BLaER1 (cell line): ENCODE measurements around the gene RSRC1.
"Not testable (repeated sequence)": the region's sequence is repeated elsewhere in the genome, so short reads cannot be mapped to it uniquely, and the experiment has no call there.

Source experiments
- H3K27ac ChIP-seq: shearing (Covaris generic); formaldehyde crosslinking; 2 replicates; pipeline ENCODE4 v1.8.1; 2022
- H3K27me3 ChIP-seq: shearing (Covaris generic); formaldehyde crosslinking; 2 replicates; pipeline ENCODE4 v1.8.1; 2022
- H3K36me3 ChIP-seq: shearing (Covaris generic); formaldehyde crosslinking; 2 replicates; pipeline ENCODE4 v1.8.1; 2022
- H3K4me1 ChIP-seq: shearing (Covaris generic); formaldehyde crosslinking; 2 replicates; pipeline ENCODE4 v1.8.1; 2022
- H3K4me2 ChIP-seq: shearing (Covaris generic); formaldehyde crosslinking; 2 replicates; pipeline ENCODE4 v1.8.1; 2022
- H3K4me3 ChIP-seq: shearing (Covaris generic); formaldehyde crosslinking; 2 replicates; pipeline ENCODE4 v1.8.1; 2022
- H3K9ac ChIP-seq: shearing (Covaris generic); formaldehyde crosslinking; 2 replicates; pipeline ENCODE4 v1.8.1; 2022
- H3K9me3 ChIP-seq: shearing (Covaris generic); formaldehyde crosslinking; 2 replicates; pipeline ENCODE4 v1.8.1; 2022
- H4K20me1 ChIP-seq: shearing (Covaris generic); formaldehyde crosslinking; 2 replicates; pipeline ENCODE4 v1.8.1; 2022
- Cebpa-rat ChIP-seq: shearing (Covaris generic); IDR thresholded peaks from 2 replicates; pipeline ENCODE4 v1.8.1; 2022

RSRC1 gene

DNA sequence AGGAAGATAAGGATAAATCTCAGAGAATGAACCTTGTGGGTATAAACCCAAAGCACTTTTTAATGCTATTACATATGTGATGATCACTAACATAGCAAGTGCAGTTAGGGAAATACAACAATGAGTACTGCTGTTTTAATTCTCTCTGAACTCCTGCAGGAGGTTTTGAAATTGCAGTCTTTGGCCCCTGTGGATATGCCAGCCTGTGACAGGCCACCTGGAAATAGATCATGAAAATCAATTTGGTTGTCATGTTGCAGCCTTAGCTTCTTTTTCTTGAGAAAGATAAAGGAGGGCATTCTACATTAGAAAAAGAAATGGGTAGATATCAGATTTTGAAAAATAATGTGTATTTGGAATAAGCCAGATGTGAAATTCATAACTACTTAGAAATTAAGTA, 103.6 kb downstream of the RSRC1 start:
- H3K27ac ChIP-seq = no peak overlapping the region
- no peak for TF ChIP-seq Cebpa-rat
- H3K4me2 ChIP-seq = no peak overlapping the region
- no peaks in the 10 kb centered on the region for H3K27me3 ChIP-seq
- no peaks in the 10 kb centered on the region for H4K20me1 ChIP-seq
- no peaks in the 10 kb centered on the region for H3K9me3 ChIP-seq
- no peak overlapping the region for H3K4me3 ChIP-seq
- no peak overlapping the region for H3K9ac ChIP-seq
- no peaks in the 10 kb centered on the region for H3K4me1 ChIP-seq
- peaks cover 5% of the 10 kb centered on the region; the same call in 1 of the 2 replicates for H3K36me3 ChIP-seq

DNA sequence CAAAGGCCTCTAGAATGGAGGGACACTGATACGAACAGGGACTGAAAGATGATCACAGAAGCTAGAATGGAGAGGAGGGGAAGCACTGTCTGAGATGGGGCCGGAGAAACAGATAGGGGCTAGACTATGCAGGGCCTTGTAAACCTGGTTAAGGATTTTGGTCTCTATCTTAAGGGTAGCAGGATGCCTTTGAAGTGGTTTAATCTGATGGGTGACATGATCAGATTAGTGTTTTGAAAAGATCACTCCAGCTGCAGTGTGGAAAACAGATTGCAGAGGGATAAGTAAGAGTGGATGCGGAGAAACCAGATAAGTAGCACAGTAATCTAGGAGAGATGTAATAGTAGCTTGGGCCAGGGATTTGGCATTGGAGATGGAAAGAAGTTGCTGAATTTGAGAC, 108.1 kb downstream of the RSRC1 start:
- no peak overlapping the region for H3K9ac ChIP-seq
- H3K9me3 ChIP-seq = no peaks in the 10 kb centered on the region
- no peak overlapping the region for H3K4me3 ChIP-seq
- H3K27ac ChIP-seq = no peak overlapping the region
- no peaks in the 10 kb centered on the region for H3K36me3 ChIP-seq
- H3K4me2 ChIP-seq = no peak overlapping the region
- no peaks in the 10 kb centered on the region for H3K27me3 ChIP-seq
- H4K20me1 ChIP-seq = no peaks in the 10 kb centered on the region
- TF ChIP-seq Cebpa-rat = no peak
- no peaks in the 10 kb centered on the region for H3K4me1 ChIP-seq

DNA sequence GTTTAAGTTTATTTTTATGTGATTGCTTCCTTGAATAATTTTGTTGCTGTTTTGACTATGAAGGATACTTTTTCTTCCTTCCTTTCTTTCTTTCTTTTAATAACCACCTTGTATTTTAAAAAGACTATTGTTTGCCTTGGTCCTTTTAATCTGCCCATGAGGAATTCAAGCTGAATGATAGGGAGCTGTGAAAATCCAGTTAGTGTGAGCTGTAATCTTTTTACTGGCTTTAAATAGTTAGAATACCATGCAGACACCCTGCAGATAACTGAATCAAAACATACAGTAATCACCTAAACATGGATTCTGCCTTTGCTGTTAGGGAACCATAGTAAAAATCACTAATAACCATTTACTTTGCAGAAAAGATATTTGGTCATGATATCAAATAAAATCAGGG, 110.7 kb downstream of the RSRC1 start:
- no peaks in the 10 kb centered on the region for H4K20me1 ChIP-seq
- no peaks in the 10 kb centered on the region for H3K4me1 ChIP-seq
- no peaks in the 10 kb centered on the region for H3K36me3 ChIP-seq
- H3K4me2 ChIP-seq = no peak overlapping the region
- no peak for TF ChIP-seq Cebpa-rat
- H3K27me3 ChIP-seq = no peaks in the 10 kb centered on the region
- H3K27ac ChIP-seq = no peak overlapping the region
- H3K4me3 ChIP-seq = no peak overlapping the region
- H3K9ac ChIP-seq = no peak overlapping the region
- H3K9me3 ChIP-seq = no peaks in the 10 kb centered on the region

DNA sequence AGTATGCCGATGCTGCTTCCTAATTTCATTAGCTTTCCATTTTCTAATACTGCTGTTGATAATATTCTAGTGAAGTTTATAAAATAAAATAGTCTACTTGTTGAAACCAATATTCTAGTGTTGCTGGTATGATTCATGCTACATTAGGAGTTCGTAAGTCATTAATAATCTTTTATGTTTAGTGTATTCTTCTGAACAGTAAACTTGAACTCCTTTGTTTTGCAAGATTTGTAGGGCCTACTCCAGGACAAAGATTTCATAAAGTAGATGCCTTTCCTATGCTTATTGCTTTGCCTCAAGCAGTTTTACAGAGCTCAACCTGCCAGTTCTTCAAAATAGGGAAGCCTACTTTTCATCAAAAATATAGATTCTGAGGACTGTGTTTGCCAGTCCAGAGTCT, 111.5 kb downstream of the RSRC1 start:
- H3K36me3 ChIP-seq = 0 out of 2 replicates have a peak, but pooled peaks cover 8% of the 10 kb centered on the region
- no peak overlapping the region for H3K4me3 ChIP-seq
- no peaks in the 10 kb centered on the region for H3K27me3 ChIP-seq
- no peak overlapping the region for H3K9ac ChIP-seq
- H3K4me1 ChIP-seq = no peaks in the 10 kb centered on the region
- no peaks in the 10 kb centered on the region for H4K20me1 ChIP-seq
- no peak overlapping the region for H3K4me2 ChIP-seq
- TF ChIP-seq Cebpa-rat = no peak
- no peaks in the 10 kb centered on the region for H3K9me3 ChIP-seq
- H3K27ac ChIP-seq = no peak overlapping the region

DNA sequence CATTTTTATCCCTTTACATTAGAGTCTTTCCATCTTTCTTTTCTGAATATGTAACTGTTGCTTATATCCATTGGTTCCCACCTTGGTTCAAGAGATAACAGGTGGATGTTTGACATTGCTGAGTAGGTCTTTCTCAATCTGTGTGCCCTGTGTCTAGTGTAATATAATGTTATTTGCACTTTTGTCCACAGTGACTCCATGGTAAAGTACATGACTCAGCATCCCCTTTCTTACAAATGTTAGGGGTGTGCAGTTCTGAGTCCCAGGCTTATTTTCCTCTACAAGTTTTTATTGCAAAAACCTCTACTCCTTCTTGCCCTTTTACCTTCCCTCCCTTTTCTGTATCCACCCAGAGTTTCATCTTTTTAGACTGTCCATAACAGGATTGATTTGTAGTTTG, 116.5 kb downstream of the RSRC1 start:
- Histone ChIP-seq H3K4me2 (no peak overlapping the region), H3K9me3 (no peaks in the 10 kb centered on the region), H3K4me3 (no peak overlapping the region), H3K36me3 (peaks cover 15% of the 10 kb centered on the region), H3K9ac (no peak overlapping the region), H3K4me1 (no peaks in the 10 kb centered on the region), H3K27me3 (no peaks in the 10 kb centered on the region), H3K27ac (no peak overlapping the region), H4K20me1 (no peaks in the 10 kb centered on the region)
- TF ChIP-seq Cebpa-rat = no peak

DNA sequence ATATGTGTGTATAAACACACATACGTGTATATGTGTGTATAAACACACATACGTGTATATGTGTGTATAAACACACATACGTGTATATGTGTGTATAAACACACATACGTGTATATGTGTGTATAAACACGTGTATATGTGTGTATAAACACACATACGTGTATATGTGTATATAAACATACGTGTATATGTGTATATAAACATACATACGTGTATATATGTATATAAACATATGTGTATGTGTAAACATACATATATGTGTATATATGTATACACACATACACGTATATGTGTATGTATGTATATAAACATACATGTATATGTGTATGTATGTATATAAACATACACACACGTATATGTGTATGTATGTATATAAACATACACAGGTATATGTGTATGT, 119.1 kb downstream of the RSRC1 start:
- not testable (repeated sequence) for H4K20me1 ChIP-seq, H3K27ac ChIP-seq, H3K4me3 ChIP-seq, H3K4me1 ChIP-seq, H3K9ac ChIP-seq, H3K9me3 ChIP-seq, H3K27me3 ChIP-seq, H3K4me2 ChIP-seq
- H3K36me3 ChIP-seq = peaks cover 15% of the 10 kb centered on the region

DNA sequence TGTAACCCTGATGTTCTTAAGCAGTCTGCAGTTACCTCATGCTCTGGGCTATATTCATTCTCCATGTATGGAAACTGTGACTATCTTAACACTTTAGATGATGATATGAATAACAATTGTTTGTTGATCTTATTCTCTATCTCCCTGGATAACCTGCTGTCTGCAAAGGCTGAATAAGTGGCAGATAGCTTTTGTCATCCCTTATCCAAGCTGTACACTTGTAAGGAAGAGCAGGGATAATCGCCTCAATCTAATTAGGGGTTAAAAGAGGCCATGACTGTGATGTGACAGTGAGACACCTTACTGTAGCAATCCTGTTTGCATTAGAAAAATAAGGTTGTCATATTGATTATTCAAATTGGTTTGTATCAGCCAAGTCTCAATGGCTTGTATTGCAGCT, 123.9 kb downstream of the RSRC1 start:
- Histone ChIP-seq H3K4me2 (no peak overlapping the region), H3K4me1 (no peaks in the 10 kb centered on the region), H3K27me3 (no peaks in the 10 kb centered on the region), H4K20me1 (no peaks in the 10 kb centered on the region), H3K27ac (no peak overlapping the region), H3K9ac (no peak overlapping the region), H3K9me3 (no peaks in the 10 kb centered on the region), H3K4me3 (no peak overlapping the region), H3K36me3 (peaks cover 18% of the 10 kb centered on the region)
- no peak for TF ChIP-seq Cebpa-rat

DNA sequence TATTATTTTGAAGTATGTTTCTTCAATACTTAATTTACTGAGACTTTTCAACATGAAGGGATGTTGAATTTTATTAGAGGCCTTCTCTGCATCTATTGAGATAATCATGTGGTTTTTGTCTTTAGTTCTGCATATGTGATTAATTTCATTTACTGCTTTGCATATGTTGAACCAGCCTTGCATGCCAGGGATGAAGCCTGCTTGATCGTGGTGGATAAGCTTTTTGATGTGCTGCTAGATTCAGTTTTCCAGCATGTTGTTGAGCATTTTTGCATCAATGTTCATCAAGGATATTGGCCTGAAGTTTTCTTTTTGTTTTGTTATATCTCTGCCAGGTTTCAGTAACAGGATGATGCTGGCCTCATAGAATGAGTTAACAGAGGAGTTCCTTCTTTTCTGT, 134.4 kb downstream of the RSRC1 start:
- Histone ChIP-seq H3K9me3 (peaks cover 22% of the 10 kb centered on the region), H3K27me3 (no peaks in the 10 kb centered on the region), H3K4me3 (no peak overlapping the region), H3K4me2 (no peak overlapping the region), H3K4me1 (0 out of 2 replicates have a peak, but pooled peaks cover 4% of the 10 kb centered on the region), H3K36me3 (peaks cover 12% of the 10 kb centered on the region), H3K27ac (no peak overlapping the region), H4K20me1 (no peaks in the 10 kb centered on the region), H3K9ac (no peak overlapping the region)
- no peak for TF ChIP-seq Cebpa-rat

DNA sequence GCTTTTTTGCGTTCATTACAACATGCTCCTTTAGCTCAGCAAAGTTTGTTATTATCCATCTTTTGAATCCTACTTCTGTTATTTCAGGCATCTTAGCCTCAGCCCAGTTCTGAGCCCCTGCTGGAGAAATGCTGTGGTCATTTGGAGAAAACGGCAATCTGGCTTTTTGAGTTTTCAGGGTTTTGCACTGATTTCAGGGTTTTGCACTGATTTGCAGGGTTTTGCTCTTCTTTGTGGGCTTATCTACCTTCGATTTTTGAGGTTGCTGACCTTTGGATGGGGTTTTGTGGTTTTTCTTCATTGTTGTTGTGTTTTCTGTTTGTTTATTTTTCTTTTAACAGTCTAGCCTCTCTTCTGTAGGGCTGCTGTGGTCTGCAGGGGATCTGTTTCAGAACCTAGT, 137.4 kb downstream of the RSRC1 start:
- Histone ChIP-seq H4K20me1 (no peaks in the 10 kb centered on the region), H3K4me2 (no peak overlapping the region), H3K27me3 (no peaks in the 10 kb centered on the region), H3K4me3 (no peak overlapping the region), H3K9me3 (peaks cover 22% of the 10 kb centered on the region), H3K36me3 (peaks cover 12% of the 10 kb centered on the region), H3K27ac (no peak overlapping the region), H3K9ac (no peak overlapping the region), H3K4me1 (0 out of 2 replicates have a peak, but pooled peaks cover 4% of the 10 kb centered on the region)
- no peak for TF ChIP-seq Cebpa-rat

DNA sequence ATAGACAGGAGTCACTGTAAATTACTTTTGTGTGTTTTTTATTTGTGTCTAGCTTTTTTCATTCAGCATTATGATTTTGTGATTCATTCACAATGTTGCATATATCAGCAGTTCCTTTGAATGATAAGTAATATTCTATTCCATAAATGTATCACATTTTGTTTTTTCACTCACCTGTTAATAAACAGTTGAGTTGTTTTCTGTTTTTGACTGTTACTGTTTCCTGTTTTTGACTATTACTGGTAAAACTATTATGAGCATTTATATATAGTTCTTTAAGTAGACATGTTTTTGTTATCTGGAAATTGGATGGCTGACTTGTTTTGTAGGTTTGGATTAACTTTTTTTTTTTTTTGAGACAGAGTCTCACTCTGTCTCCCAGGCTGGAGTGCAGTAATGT, 138.4 kb downstream of the RSRC1 start:
- no peak for TF ChIP-seq Cebpa-rat
- Histone ChIP-seq H3K4me3 (no peak overlapping the region), H3K9me3 (peaks cover 22% of the 10 kb centered on the region), H3K36me3 (peaks cover 12% of the 10 kb centered on the region), H3K9ac (no peak overlapping the region), H3K27ac (no peak overlapping the region), H4K20me1 (no peaks in the 10 kb centered on the region), H3K4me2 (no peak overlapping the region), H3K4me1 (0 out of 2 replicates have a peak, but pooled peaks cover 4% of the 10 kb centered on the region), H3K27me3 (no peaks in the 10 kb centered on the region)

DNA sequence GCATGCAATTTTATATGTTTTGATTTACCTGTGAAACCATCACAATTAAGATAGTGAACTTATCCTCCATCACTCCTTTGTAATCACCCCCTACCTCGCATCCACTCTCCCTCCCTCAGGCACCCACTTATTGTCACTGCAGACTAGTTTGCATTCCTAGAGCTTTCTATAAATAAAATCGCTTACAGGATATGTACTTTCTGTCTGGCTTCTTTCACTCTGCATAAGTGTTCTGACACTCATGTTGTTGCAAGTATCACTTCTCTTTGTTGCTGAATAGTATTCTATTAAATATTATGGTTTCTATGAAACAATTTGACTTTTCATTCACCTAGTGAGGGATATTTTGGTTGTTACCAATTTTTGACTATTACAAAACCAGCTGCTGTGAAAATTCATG, 139.3 kb downstream of the RSRC1 start:
- Histone ChIP-seq H3K4me3 (no peak overlapping the region), H3K9me3 (peaks cover 15% of the 10 kb centered on the region), H3K36me3 (peaks cover 9% of the 10 kb centered on the region), H3K27ac (no peak overlapping the region), H3K4me2 (no peak overlapping the region), H4K20me1 (no peaks in the 10 kb centered on the region), H3K27me3 (no peaks in the 10 kb centered on the region), H3K4me1 (0 out of 2 replicates have a peak, but pooled peaks cover 4% of the 10 kb centered on the region), H3K9ac (no peak overlapping the region)
- TF ChIP-seq Cebpa-rat = no peak
